ENCODE measurements around the gene NOL9. TPM values are rescaled to one million over a fixed set of nuclear protein-coding genes. Genes with fewer than 3 reads are reported as not detected.

Gene NOL9
- total RNA-seq, 4 donors from 2014 or later: 16.6 to 25.0 (median 21.1) TPM

DNA sequence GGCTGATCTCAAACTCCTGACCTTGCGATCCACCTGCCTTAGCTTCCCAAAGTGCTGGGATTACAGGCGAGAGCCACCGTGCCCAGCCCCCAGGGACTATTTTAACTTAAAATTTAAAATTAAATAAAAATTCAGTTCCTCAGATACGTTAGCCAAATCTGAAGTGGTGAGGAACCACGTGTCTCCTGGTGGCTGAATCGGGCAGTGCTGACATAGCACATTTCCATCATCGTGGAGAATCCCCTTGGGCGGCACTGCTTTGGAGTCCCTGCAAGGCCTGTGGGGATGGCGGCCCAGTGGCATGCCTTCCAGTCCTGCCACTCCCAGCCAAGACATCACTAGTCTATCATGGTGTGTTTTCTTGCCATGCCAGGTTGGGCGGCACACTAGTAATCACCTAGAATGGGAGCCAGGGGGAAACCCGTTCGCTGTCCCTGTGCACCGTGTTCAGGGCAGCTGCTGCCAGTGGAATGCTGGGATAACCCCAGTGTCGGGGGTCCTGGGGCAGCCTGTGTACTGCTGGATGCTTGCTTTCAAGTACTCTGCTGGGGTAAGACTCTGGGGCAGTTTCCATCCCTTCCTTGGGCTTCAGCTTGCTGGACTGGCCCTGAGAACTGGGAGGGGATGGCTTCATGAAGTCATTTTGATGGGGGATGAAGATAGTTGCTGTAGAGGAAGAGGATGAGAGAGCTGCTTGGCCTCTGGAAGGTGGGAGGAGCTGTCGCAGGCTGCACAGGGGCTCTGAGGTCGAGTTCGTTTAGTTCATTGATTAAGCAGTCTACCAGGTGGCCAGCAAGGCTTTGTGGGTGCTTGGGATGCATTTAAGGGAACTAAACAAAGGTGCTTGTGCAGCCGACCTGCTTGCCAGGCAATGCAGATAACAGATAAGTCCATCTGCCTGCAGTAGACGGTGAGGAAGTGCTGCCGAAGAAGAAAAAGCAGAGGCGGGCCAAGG lies 30.1 kb upstream of the NOL9 start:
- 78% methylated on average over 20 of the region's 21 CpGs for WGBS
- TF ChIP-seq, protein P1, sequence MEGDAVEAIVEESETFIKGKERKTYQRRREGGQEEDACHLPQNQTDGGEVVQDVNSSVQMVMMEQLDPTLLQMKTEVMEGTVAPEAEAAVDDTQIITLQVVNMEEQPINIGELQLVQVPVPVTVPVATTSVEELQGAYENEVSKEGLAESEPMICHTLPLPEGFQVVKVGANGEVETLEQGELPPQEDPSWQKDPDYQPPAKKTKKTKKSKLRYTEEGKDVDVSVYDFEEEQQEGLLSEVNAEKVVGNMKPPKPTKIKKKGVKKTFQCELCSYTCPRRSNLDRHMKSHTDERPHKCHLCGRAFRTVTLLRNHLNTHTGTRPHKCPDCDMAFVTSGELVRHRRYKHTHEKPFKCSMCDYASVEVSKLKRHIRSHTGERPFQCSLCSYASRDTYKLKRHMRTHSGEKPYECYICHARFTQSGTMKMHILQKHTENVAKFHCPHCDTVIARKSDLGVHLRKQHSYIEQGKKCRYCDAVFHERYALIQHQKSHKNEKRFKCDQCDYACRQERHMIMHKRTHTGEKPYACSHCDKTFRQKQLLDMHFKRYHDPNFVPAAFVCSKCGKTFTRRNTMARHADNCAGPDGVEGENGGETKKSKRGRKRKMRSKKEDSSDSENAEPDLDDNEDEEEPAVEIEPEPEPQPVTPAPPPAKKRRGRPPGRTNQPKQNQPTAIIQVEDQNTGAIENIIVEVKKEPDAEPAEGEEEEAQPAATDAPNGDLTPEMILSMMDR (IDR thresholded peaks at IDR 0.05): peak in 1 of 3 experiments; percentile 25
- TF ChIP-seq EP300 (IDR thresholded peaks at IDR 0.05): no peak
- no peak for TF ChIP-seq POLR2A (IDR thresholded peaks at IDR 0.05; ENCODE audit: low read depth)
- H3K4me1 ChIP-seq: peaks cover 55 to 78% (median 65%) of the 10 kb centered on the region in 4 donors
- peaks cover 10 to 29% (median 23%) of the 10 kb centered on the region in 4 donors for H3K36me3 ChIP-seq
- intact Hi-C loops (cut with DNase I): no loop called here
- H3K27me3 ChIP-seq: no peaks in the 10 kb centered on the region
- no peak for DNase-seq (ENCODE audit: extremely low spot score)
- no peaks in the 10 kb centered on the region for H3K9me3 ChIP-seq
- H3K27ac ChIP-seq (replicated peaks in 1 of 4): no peak overlapping the region
- H3K4me3 ChIP-seq: no peak overlapping the region

DNA sequence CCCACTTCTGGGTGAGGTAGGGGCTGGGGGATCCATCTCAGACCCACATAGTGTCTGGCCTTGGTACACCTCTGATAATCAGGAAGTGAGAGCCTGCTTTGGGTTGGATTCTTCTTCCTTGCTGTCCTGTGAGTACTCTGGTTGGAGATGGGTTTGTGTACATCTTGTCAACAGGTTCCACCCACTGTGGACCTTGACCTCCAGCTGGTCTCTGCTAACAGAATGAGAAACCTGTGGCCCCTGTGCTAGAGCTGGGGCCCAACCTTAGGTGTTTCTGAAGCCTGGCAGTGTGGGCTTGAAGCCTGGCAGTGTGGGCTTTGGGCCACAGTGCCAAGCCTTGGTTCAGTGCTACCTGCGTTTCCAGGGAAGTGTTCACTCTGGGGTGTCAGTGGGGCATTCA lies 28.1 kb upstream of the NOL9 start:
- no peaks in the 10 kb centered on the region for H3K27me3 ChIP-seq
- WGBS: 100% methylated on average over 1 of the region's 1 CpG
- intact Hi-C loops (cut with DNase I): no loop called here
- no peaks in the 10 kb centered on the region for H3K9me3 ChIP-seq
- peaks cover 43 to 68% (median 55%) of the 10 kb centered on the region in 4 donors for H3K4me1 ChIP-seq
- H3K27ac ChIP-seq (replicated peaks in 1 of 4): peak overlapping the region; percentile 51 to 97 (median 75)
- H3K4me3 ChIP-seq: no peak overlapping the region
- no peak for DNase-seq (ENCODE audit: extremely low spot score)
- TF ChIP-seq EP300 (IDR thresholded peaks at IDR 0.05) (no peak), POLR2AphosphoS5 (IDR thresholded peaks at IDR 0.05) (no peak), POLR2A (IDR thresholded peaks at IDR 0.05; ENCODE audit: low read depth) (no peak)
- TF ChIP-seq, protein P1 (IDR thresholded peaks at IDR 0.05): no peak
- H3K36me3 ChIP-seq: peaks cover 0 to 8% (median 2%) of the 10 kb centered on the region in 4 donors

GRCh38 chr1:6581561-6582305 lies 27.4 kb upstream of the NOL9 start:
- DNase-seq (ENCODE audit: extremely low spot score): no peak
- intact Hi-C loops (cut with DNase I): no loop called here
- Histone ChIP-seq H3K27me3 (no peaks in the 10 kb centered on the region), H3K36me3 (peaks cover 0 to 6% (median 0%) of the 10 kb centered on the region in 4 donors), H3K9me3 (no peaks in the 10 kb centered on the region), H3K4me1 (peaks cover 38 to 61% (median 48%) of the 10 kb centered on the region in 4 donors), H3K27ac (replicated peaks in 1 of 4) (peak overlapping the region; percentile 55 to 98 (median 96)), H3K4me3 (no peak overlapping the region)
- TF ChIP-seq POLR2A (IDR thresholded peaks at IDR 0.05; ENCODE audit: low read depth) (no peak), EP300 (IDR thresholded peaks at IDR 0.05) (no peak)
- 78% methylated on average over 10 of the region's 10 CpGs for WGBS

- no peak for DNase-seq (ENCODE audit: extremely low spot score)
- peak overlapping the region; percentile 85 to 98 (median 96) for H3K4me3 ChIP-seq
- no peaks in the 10 kb centered on the region for H3K27me3 ChIP-seq
- no peak for TF ChIP-seq EP300 (IDR thresholded peaks at IDR 0.05)
- TF ChIP-seq, protein P1 (IDR thresholded peaks at IDR 0.05): no peak
- no peak for TF ChIP-seq POLR2A (IDR thresholded peaks at IDR 0.05; ENCODE audit: low read depth)
- no peak for TF ChIP-seq POLR2AphosphoS5 (IDR thresholded peaks at IDR 0.05)
- intact Hi-C loops (cut with DNase I): no loop called here
- H3K27ac ChIP-seq (replicated peaks in 1 of 4): peak overlapping the region; percentile 95 to 98 (median 97)
- peaks cover 0 to 6% (median 0%) of the 10 kb centered on the region in 4 donors for H3K36me3 ChIP-seq
- WGBS: 38% methylated on average over 17 of the region's 19 CpGs
- H3K9me3 ChIP-seq: no peaks in the 10 kb centered on the region
- peaks cover 32 to 52% (median 41%) of the 10 kb centered on the region in 4 donors for H3K4me1 ChIP-seq
Measured at GRCh38 chr1:6580593-6581409, 26.5 kb upstream of the NOL9 start.
